MM.1S (cell line): Measurements from ENCODE around the gene CCL7.

Experiments used
- DNase-seq: peaks from one replicate; pipeline ENCODE4 v3.0.0-alpha.2; 2015
- H2AFZ ChIP-seq: fragments of 300-600 bp; sonication (generic); 2 replicates; pipeline ENCODE4 v1.6.0; 2016; ENCODE audit warnings: antibody characterized with exemption, low read length
- H3F3A ChIP-seq: fragments of 300-600 bp; sonication (generic); 2 replicates; pipeline ENCODE4 v1.6.1; 2016; ENCODE audit warnings: mild to moderate bottlenecking, antibody characterized with exemption, low read length, moderate library complexity, mixed read lengths; ENCODE audit not compliant: insufficient read depth
- H3K27ac ChIP-seq: fragments of 300-600 bp; sonication (generic); 2 replicates; pipeline ENCODE4 v1.5.1; 2016; ENCODE audit warnings: mild to moderate bottlenecking, low read length
- H3K27me3 ChIP-seq: fragments of 300-600 bp; sonication (generic); replicated peaks from 2 replicates; pipeline ENCODE4 v1.6.0; 2016; ENCODE audit warnings: low read length; ENCODE audit not compliant: insufficient read depth
- H3K36me3 ChIP-seq: fragments of 300-600 bp; sonication (generic); replicated peaks from 2 replicates; pipeline ENCODE4 v1.6.1; 2016; ENCODE audit warnings: mild to moderate bottlenecking, low read length, mixed read lengths; ENCODE audit not compliant: insufficient read depth
- H3K4me1 ChIP-seq: fragments of 300-600 bp; sonication (generic); 2 replicates; pipeline ENCODE4 v1.6.1; 2016; ENCODE audit warnings: low read length, mixed read lengths
- H3K4me2 ChIP-seq: fragments of 300-600 bp; sonication (generic); 2 replicates; pipeline ENCODE4 v1.6.0; 2016; ENCODE audit warnings: low read depth, low read length
- H3K4me3 ChIP-seq: fragments of 300-600 bp; sonication (generic); 2 replicates; pipeline ENCODE4 v1.5.1; 2016; ENCODE audit warnings: low read length, mixed read lengths
- H3K79me2 ChIP-seq: fragments of 300-600 bp; sonication (generic); 2 replicates; pipeline ENCODE4 v1.6.1; 2016; ENCODE audit warnings: mixed run types, low read length, mixed read lengths
- H3K9ac ChIP-seq: fragments of 300-600 bp; sonication (generic); 2 replicates; pipeline ENCODE4 v1.6.1; 2016; ENCODE audit warnings: low read length, mixed read lengths
- H3K9me2 ChIP-seq: fragments of 300-600 bp; sonication (generic); replicated peaks from 2 replicates; pipeline ENCODE4 v1.6.1; 2016; ENCODE audit warnings: mild to moderate bottlenecking, low read length, mixed read lengths; ENCODE audit not compliant: insufficient read depth
- H3K9me3 ChIP-seq: fragments of 300-600 bp; sonication (generic); replicated peaks from 2 replicates; pipeline ENCODE4 v1.6.1; 2016; ENCODE audit warnings: mild to moderate bottlenecking, low read length, mixed read lengths; ENCODE audit not compliant: insufficient read depth
- H4K20me1 ChIP-seq: fragments of 300-600 bp; sonication (generic); 2 replicates; pipeline ENCODE4 v1.6.1; 2016; ENCODE audit warnings: mild to moderate bottlenecking, low read length, moderate library complexity, mixed read lengths; ENCODE audit not compliant: insufficient read depth
- EZH2 ChIP-seq: fragments of 300-600 bp; sonication (generic); optimal IDR thresholded peaks from 2 replicates; pipeline ENCODE3; 2017; ENCODE audit warnings: low read depth, mild to moderate bottlenecking, antibody characterized with exemption, low read length, mixed read lengths
- EZH2phosphoT487 ChIP-seq: fragments of 300-600 bp; sonication (generic); IDR thresholded peaks from 2 replicates; pipeline ENCODE4 v1.6.1; 2018; ENCODE audit warnings: antibody characterized with exemption, low read length
- TF ChIP-seq, protein P1 (sequence below): fragments of 300-600 bp; sonication (generic); IDR thresholded peaks from 2 replicates; pipeline ENCODE4 v1.5.1; 2016; ENCODE audit warnings: antibody characterized with exemption, low read length, mixed read lengths

CCL7 gene

DNA sequence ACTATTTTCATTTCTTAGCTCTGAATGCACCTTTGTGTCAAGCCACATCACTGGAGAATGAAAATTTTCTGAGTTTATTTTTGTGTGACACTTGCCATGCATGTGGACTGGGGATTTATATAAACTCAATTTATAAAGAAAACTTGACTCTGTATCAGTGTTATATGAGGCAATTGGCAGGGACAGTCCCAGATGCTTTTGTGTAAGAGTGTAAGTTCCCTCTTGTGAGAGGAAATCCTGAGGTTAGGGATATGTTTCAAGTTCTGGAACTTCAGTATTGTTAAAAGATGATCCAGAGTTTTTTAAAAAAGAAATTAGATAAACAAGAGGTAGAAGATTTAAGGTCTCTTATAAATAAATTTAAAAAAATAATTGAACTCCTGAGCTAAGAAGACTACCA lies 38.4 kb downstream of the CCL7 start:
- Histone ChIP-seq H3K9me3 (no peaks in the 10 kb centered on the region), H3K4me3 (no peak overlapping the region), H3K4me2 (no peak overlapping the region), H3K27ac (no peak overlapping the region), H3F3A (no peaks in the 10 kb centered on the region), H3K27me3 (no peaks in the 10 kb centered on the region), H3K79me2 (no peaks in the 10 kb centered on the region), H3K36me3 (no peaks in the 10 kb centered on the region), H3K9ac (no peak overlapping the region), H4K20me1 (no peaks in the 10 kb centered on the region), H3K4me1 (peaks cover 17% of the 10 kb centered on the region), H2AFZ (no peak overlapping the region), H3K9me2 (no peaks in the 10 kb centered on the region)
- no peak for DNase-seq
- TF ChIP-seq EZH2phosphoT487: no peak
- TF ChIP-seq, protein P1, sequence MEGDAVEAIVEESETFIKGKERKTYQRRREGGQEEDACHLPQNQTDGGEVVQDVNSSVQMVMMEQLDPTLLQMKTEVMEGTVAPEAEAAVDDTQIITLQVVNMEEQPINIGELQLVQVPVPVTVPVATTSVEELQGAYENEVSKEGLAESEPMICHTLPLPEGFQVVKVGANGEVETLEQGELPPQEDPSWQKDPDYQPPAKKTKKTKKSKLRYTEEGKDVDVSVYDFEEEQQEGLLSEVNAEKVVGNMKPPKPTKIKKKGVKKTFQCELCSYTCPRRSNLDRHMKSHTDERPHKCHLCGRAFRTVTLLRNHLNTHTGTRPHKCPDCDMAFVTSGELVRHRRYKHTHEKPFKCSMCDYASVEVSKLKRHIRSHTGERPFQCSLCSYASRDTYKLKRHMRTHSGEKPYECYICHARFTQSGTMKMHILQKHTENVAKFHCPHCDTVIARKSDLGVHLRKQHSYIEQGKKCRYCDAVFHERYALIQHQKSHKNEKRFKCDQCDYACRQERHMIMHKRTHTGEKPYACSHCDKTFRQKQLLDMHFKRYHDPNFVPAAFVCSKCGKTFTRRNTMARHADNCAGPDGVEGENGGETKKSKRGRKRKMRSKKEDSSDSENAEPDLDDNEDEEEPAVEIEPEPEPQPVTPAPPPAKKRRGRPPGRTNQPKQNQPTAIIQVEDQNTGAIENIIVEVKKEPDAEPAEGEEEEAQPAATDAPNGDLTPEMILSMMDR: no peak
- TF ChIP-seq EZH2: no peak

- Histone ChIP-seq H3K79me2 (no peaks in the 10 kb centered on the region), H2AFZ (no peak overlapping the region), H3K9me2 (no peaks in the 10 kb centered on the region), H3K9me3 (no peaks in the 10 kb centered on the region), H3K4me3 (no peak overlapping the region), H3K9ac (no peak overlapping the region), H3K4me2 (no peak overlapping the region), H3K36me3 (no peaks in the 10 kb centered on the region), H3F3A (no peaks in the 10 kb centered on the region), H3K27me3 (no peaks in the 10 kb centered on the region), H3K4me1 (peaks cover 28% of the 10 kb centered on the region), H3K27ac (no peak overlapping the region), H4K20me1 (no peaks in the 10 kb centered on the region)
- DNase-seq: no peak
- TF ChIP-seq, protein P1: no peak
- TF ChIP-seq EZH2 (no peak), EZH2phosphoT487 (no peak)
Measured at GRCh38 chr17:34311291-34311690, 41.3 kb downstream of the CCL7 start.

- Histone ChIP-seq H3K4me3 (no peak overlapping the region), H3F3A (no peaks in the 10 kb centered on the region), H3K4me2 (no peak overlapping the region), H3K27me3 (no peaks in the 10 kb centered on the region), H3K4me1 (peaks cover 22% of the 10 kb centered on the region), H3K79me2 (no peaks in the 10 kb centered on the region), H3K9me3 (no peaks in the 10 kb centered on the region), H4K20me1 (no peaks in the 10 kb centered on the region), H2AFZ (no peak overlapping the region), H3K36me3 (no peaks in the 10 kb centered on the region), H3K27ac (no peak overlapping the region), H3K9me2 (no peaks in the 10 kb centered on the region), H3K9ac (no peak overlapping the region)
- TF ChIP-seq EZH2: no peak
- TF ChIP-seq, protein P1: no peak
- TF ChIP-seq EZH2phosphoT487: no peak
- DNase-seq: no peak
Measured at GRCh38 chr17:34312080-34312479, 42.1 kb downstream of the CCL7 start.

DNA sequence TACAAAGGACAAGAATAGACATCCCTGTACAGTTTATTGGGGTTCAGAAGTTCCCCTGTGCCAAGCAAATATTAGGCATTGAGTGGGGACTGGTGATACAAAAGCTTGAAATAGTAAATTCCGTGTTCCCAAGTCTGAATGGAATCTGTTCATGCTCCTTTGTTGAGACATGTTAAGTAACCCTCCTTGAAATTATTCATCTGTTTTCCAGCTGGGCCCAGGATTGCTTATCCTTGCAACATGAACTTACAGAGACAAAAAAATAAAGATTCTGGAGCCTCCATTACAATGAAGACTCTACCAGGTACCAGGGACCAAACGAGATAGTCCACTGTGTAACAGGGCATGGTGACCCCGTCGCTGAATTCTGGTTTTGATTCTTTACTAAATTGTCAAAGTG lies 43.1 kb downstream of the CCL7 start:
- H3K9ac ChIP-seq: no peak overlapping the region
- H3K4me2 ChIP-seq: no peak overlapping the region
- H3K36me3 ChIP-seq: no peaks in the 10 kb centered on the region
- peaks cover 12% of the 10 kb centered on the region for H3K4me1 ChIP-seq
- H3K27ac ChIP-seq: no peak overlapping the region
- H3K9me3 ChIP-seq: no peaks in the 10 kb centered on the region
- H2AFZ ChIP-seq: no peak overlapping the region
- H3F3A ChIP-seq: no peaks in the 10 kb centered on the region
- H3K27me3 ChIP-seq: no peaks in the 10 kb centered on the region
- H3K9me2 ChIP-seq: no peaks in the 10 kb centered on the region
- TF ChIP-seq, protein P1: no peak
- no peak for TF ChIP-seq EZH2phosphoT487
- no peak for TF ChIP-seq EZH2
- no peaks in the 10 kb centered on the region for H4K20me1 ChIP-seq
- DNase-seq: no peak
- H3K79me2 ChIP-seq: no peaks in the 10 kb centered on the region
- H3K4me3 ChIP-seq: no peak overlapping the region
